Activated CD8-positive, alpha-beta memory T cell treated with anti-CD3 and anti-CD28 coated beads for 48 hours (primary cell): ENCODE data around the gene RAPGEF5.

Experiments used
- DNase-seq, 3 experiments: peaks; one replicate each; pipeline ENCODE4 v3.0.0-alpha.2; 2020; ENCODE audit warnings: low read depth in 2 of 3, low spot score in 2 of 3

RAPGEF5 gene

GRCh38 chr7:22350466-22351328 is 6.3 kb downstream of the RAPGEF5 start:
- no peak for DNase-seq

GRCh38 chr7:22348379-22348778 is 8.6 kb downstream of the RAPGEF5 start:
- no peak for DNase-seq

GRCh38 chr7:22346383-22347107 is 10.4 kb downstream of the RAPGEF5 start:
- no peak for DNase-seq

- no peak for DNase-seq
Measured at GRCh38 chr7:22344655-22345054, 12.3 kb downstream of the RAPGEF5 start.

- DNase-seq, result no peak
Measured at GRCh38 chr7:22343612-22344011, 13.3 kb downstream of the RAPGEF5 start.

GRCh38 chr7:22343071-22343470 is 13.9 kb downstream of the RAPGEF5 start:
- DNase-seq, result no peak

GRCh38 chr7:22339725-22340390 is 17.1 kb downstream of the RAPGEF5 start:
- DNase-seq, result no peak

GRCh38 chr7:22338877-22339276 is 18.1 kb downstream of the RAPGEF5 start:
- DNase-seq, result no peak

- no peak for DNase-seq
Measured at GRCh38 chr7:22338411-22338810, 18.5 kb downstream of the RAPGEF5 start.

- DNase-seq, result no peak
Measured at GRCh38 chr7:22333680-22334141, 23.2 kb downstream of the RAPGEF5 start.

- DNase-seq, result no peak
Measured at GRCh38 chr7:22332461-22332870, 24.5 kb downstream of the RAPGEF5 start.

GRCh38 chr7:22331704-22332103 is 25.2 kb downstream of the RAPGEF5 start:
- no peak for DNase-seq

GRCh38 chr7:22330903-22331302 is 26.1 kb downstream of the RAPGEF5 start:
- no peak for DNase-seq

- DNase-seq, result no peak
Measured at GRCh38 chr7:22329816-22330524, 27.0 kb downstream of the RAPGEF5 start.

GRCh38 chr7:22326181-22326580 is 30.8 kb downstream of the RAPGEF5 start:
- DNase-seq, result no peak

GRCh38 chr7:22325671-22326070 is 31.3 kb downstream of the RAPGEF5 start:
- DNase-seq, result no peak

- no peak for DNase-seq
Measured at GRCh38 chr7:22323714-22324113, 33.2 kb downstream of the RAPGEF5 start.

GRCh38 chr7:22320416-22320815 is 36.5 kb downstream of the RAPGEF5 start:
- DNase-seq, result no peak

- no peak for DNase-seq
Measured at GRCh38 chr7:22319424-22320403, 37.2 kb downstream of the RAPGEF5 start.

- DNase-seq, result no peak
Measured at GRCh38 chr7:22318376-22318775, 38.6 kb downstream of the RAPGEF5 start.
